Hematopoietic multipotent progenitor cell treated with erythropoietin and hydrocortisone succinate and interleukin-3 and kit ligand, for 15 days (in vitro differentiated cells): ENCODE data around the gene PGP.
"Not testable (repeated sequence)": the region's sequence is repeated elsewhere in the genome, so short reads cannot be mapped to it uniquely, and the experiment has no call there.

Experiments used
- DNase-seq: peaks from one replicate; pipeline ENCODE4 v3.0.0-alpha.2; 2015; ENCODE audit warnings: low spot score

The PGP gene

GRCh38 chr16:2223221-2223941 lies 8.7 kb upstream of the PGP start, which contains the start of gene E4F1:
Gene E4F1, plus strand, starts transcription at chr16:2223591. Its CDS starts 23 bp downstream, at chr16:2223614.
- DNase-seq = peak; percentile 100

DNA sequence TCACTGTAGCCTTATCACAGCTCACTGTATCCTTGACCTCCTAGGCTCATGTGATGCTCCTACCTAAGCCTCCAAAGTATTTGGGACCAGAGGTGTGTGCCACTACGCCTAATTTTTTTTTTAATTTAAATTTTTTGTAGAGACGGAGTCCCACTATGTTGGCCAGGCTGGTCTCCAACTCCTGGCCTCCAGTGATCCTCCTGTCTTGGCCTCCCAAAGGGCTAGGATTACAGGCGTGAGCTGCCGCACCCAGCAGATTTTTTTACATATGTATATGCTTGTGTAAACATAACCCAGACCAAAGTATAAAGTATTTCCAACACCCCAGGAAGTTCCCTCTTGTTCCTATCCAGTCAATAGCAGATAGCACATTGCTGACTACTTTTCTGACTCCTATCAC lies 1.7 kb upstream of the PGP start:
- no peak for DNase-seq

DNA sequence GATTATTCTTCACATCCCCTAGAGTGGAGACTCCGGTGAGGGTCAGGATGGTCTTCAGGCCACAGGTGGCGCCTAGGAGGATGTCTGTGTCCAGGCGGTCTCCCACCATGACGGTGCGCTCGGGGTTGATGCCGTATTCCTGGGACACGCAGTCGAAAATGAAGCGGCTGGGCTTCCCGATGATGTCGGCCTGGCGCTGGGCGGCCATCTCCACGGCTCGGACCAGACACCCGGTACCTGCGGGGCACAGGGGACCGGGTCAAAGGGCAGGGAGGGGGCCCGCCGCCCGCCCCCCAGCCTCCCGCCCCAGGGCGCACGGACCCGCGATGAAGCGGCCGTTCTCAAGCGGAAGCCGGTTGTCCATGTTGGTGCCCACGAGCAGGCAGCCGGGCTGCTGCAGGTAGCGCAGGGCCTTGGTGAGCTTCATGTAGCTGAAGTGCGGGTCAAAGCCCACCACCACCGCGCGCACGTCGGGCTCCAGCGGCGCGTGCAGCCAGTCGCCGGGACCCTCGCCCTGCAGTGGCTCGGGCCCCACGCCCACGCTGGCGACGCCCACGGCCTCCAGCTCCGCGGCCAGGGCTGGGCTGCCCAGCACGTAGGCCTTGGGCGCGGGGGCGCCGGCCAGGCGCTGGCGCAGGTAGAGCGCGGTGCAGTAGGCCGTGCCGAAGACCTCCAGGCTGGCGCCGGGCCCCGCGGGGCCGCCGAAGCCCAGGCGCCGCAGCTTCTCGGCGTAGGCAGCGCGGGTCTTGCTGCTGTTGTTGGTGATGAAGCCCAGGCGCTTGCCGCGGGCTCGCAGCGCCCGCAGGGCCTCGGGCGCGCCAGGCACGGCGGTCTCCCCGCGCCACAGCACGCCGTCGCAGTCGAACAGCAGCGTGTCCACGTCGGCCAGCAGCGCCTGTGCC lies 572 bp downstream of the PGP start:
- DNase-seq = no peak

DNA sequence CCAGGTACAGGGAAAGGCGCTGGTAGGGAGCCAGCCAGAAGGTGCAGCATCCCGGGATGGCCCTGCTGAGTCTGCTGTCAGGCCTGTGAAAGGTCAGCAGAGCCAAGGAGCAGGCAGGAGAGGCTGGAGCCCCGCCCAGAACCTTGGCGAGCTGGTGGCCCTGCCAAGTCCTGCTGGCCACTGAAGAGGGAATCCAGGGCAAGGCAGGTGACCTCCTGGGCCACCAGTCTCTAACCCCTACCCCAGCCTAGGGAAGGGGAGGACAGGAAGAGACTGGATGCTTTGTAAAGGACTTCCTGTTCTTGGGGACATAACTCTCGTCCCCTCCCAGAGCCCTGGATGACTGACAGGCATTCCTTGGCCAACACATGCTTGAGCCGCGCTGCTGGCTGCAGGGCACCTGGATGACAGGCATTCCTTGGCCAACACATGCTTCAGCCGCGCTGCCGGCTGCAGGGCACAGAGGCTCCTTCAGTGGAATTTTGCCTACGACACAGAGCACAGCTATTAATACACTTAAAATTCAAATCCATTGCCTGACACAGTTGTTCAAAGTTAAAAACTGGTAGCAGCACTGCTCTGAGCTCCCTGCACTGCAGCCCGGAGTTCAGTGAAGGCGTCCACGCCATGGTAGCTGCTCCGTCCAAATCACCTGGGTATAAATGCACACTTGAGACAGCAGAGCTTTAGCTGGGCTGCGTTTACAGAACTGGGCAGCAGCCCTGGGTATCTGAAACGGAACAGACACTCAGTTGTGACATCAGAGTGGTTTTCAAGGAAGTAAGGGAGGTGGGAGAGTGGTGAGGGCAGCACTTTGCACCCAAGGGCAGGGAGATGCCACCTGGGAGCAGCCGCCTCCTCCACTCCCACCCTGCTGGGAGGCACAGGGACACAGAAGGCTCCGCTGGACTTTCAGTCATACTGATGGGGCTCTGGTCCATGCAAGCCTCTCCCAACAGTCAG lies 2.0 kb downstream of the PGP start:
- DNase-seq = no peak

- DNase-seq = peak; percentile 12
These were observed 2.7 kb downstream of the PGP start for GRCh38 chr16:2211923-2212347.

DNA sequence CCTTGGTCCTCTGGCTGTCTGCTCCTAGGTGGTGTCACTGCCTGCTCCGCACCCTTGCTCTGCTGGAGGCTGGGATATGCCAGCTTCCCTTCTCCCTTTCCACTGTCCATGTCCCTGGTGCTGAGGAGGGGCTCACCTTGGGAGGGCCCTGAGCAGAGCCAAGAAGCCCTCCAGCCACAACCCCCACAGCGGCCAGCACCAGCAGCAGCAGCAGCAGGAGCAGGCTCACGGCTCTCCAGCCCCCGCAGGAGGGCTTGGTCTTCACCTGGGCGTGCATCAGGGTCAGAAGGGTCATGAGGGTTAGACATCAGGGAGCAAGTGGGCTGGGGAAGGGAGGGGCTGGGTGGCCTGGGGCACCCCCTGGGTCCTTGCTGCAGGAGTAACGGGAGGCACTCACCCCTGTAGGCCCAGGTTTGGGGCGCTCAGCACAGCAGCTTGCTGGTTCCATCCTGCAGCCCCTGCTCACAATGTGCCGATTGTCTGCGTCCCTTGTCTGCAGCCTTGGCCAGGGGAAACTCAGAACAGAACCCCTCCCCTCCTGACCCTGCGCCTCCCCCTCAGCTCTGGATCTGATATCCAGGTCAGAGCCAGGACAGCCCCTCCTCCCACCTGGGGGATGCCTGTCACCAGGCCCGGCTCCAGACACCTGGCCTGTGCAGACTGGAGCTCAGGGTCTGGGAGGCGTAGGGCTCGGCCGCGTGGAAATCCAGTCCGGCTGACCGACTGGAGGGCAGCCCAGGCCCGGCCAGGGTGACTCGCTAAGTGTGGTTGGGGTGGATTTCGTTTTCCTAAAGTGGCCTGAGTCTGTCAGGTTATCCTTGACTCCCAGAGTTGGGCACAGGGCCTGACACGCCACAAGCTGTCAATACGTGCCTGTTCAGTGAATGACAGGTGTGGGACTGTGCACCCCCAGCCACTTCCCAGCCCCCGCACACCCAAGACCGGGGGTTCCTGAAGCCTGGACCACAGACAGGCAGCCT lies 4.0 kb downstream of the PGP start, which contains the start of gene BRICD5:
Gene BRICD5, minus strand, starts transcription at position 478 of the 980 bp plus-strand sequence. Its CDS starts 30 bp downstream, at position 448.
- no peak for DNase-seq

- no peak for DNase-seq
These were observed 4.7 kb downstream of the PGP start for GRCh38 chr16:2210009-2210332.

DNA sequence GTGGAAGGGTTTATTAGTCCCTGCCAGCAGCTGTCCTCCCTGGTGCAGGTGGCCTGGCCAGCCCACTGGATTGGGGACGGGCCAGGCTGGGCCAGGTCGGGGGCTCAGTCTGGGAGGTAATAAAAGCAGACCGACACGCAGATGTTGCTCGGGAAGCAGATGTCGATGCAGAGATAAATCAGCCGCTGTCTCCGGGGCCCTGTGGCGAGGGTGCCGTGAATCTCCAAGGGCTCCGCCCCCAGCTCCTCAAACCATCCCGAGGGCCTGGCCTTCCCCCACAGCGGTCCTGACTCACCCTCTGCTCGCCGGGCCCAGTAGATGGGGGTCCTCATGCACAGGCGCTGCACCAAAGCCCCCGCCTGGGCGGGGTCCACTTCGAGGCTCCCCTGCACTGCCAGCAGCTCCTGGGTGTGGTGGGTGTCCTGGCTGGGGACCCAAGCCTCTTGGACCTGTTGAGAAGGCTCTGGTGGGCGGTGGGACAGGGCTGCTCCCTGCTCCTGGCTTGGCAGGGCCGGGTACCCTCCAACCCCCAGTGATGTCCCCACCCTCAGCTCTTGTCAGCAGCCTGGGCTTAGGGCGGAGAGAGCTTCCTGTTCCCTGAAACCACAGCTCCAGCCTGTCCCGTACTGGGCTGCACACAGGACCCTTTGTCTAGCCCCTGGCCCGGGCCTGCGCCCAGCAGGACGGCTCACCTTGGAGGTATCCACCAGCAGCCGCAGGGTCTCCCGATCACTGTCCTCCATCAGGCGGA lies 5.2 kb downstream of the PGP start:
- DNase-seq = no peak

DNA sequence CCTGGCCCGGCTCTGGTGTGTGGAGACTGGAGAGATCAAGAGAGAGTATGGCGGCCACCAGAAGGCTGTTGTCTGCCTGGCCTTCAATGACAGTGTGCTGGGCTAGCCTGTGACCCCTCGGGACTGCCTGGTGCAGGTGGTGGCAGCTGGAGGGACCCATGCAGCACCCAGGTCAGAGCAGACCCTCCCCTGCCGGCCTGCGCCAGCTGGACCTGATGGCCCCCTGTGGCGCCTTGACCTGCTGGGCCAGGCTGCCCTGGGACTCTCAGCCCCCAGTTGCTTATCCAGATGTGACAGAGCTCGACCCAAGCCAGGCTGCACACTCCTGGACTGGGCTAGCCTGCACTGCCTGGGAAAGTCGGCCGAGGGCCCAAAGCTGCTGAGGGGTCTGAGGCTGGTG lies 5.9 kb downstream of the PGP start:
- DNase-seq = no peak

DNA sequence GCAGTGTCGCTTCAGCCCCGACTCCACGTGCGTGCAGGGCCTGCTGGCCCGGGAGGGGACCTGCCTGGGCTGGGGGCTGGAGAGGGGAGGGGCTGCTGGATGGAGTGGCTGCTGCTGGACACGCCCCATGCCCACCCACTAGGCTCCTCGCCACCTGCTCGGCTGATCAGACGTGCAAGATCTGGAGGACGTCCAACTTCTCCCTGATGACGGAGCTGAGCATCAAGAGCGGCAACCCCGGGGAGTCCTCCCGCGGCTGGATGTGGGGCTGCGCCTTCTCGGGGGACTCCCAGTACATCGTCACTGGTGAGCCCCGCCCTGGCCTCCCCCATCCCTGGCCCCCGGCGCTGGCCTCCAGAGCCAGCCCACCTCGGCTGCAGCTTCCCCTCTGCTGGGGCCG lies 6.3 kb downstream of the PGP start:
- DNase-seq = no peak

- DNase-seq = no peak
These were observed 6.8 kb downstream of the PGP start for GRCh38 chr16:2207872-2208271.

- DNase-seq = no peak
These were observed 7.7 kb downstream of the PGP start for GRCh38 chr16:2206780-2207433.

DNA sequence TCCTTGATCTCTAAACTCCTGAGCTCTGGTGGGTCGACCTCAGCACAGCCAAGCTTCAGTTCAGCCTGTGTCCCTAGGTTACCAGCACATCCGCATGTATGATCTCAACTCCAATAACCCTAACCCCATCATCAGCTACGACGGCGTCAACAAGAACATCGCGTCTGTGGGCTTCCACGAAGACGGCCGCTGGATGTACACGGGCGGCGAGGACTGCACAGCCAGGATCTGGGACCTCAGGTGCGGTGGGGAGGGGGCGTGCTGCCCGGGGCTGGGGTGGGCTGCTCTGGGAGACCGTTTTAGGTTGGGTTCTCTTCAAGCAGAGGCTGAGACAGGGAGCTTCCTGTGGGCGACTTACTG lies 8.2 kb downstream of the PGP start:
- DNase-seq = no peak

GRCh38 chr16:2205967-2206313 lies 8.7 kb downstream of the PGP start:
- DNase-seq = no peak

DNA sequence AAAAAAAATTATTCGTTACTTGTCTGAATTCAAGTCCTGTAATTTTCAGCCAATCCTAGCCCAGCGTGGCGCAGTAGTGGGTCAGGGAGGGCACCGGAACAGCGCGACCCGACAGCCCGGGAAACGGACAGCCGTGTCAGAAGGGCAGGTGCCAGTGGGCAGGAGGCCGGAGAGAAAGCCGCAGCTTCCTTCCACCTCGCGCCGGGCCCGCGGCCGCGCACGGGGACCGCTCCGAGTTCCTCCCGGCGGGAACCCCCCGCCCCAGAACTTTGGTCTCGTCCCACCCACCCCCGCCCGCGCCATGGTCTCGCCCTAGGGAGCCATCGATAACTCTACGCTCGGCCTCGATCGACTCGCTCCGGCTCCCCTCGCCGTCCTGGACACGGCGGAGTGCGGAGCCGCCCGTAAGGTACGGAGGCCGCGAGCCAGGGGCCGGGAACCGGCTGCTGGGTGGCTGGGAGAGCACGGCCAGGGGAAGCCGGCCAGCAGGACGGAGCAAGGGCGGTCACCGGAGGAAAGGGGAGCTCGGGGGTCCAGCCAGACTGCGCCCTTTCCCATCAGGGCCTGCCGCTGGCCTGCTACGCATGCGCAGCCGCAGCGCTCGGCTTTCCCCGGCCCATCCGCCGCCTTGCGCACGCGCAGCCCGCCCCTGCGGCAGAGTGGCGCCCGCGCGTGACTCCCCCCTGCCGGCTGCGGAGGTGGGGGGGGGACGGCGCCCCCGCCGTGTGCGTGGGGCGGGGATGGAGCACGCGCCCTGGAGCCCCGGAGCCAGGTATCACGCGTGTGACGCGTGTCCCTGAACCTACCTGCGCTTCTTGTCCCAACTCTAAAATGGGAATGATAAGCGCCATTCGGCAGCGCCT lies 9.3 kb downstream of the PGP start, which contains the start of gene MLST8:
Gene MLST8, plus strand, starts transcription at position 351 of the 863 bp plus-strand sequence. CDS start 632 bp downstream, outside the sequence.
- peak; percentile 90 for DNase-seq

DNA sequence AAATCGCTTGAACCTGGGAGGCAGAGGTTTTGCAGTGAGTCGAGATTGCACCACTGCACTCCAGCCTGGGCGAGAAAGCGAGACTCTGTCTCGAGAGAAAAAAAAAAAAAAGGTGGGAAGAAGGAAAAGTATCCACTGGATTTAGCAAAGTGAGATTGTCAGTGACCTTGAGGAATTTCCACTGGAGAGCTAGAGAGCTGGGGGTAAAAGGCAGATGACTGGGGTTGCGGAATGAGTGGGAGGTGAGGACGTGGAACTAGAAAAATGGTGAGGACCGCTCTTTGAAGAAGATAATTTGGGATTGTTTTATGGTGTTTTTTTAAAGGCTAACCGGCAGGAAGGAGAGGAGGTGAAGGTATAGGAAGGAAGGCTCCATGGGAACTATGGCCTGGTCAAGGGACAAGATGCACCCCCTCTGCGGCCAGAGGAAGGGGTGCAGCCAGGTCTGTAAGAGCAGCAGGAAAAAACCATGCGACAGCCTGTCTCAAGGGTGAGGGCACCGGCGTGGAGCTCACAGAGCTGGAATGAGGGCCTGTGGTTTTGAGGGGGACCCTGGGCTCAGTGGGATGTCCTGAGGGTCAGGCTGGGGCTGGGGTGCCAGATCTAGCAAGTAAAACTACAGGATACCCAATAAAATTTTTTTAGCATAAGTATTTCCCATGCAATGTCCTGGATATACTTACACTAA lies 10.1 kb downstream of the PGP start:
- DNase-seq = no peak

- not testable (repeated sequence) for DNase-seq
These were observed 11.4 kb downstream of the PGP start for GRCh38 chr16:2203119-2203688.

DNA sequence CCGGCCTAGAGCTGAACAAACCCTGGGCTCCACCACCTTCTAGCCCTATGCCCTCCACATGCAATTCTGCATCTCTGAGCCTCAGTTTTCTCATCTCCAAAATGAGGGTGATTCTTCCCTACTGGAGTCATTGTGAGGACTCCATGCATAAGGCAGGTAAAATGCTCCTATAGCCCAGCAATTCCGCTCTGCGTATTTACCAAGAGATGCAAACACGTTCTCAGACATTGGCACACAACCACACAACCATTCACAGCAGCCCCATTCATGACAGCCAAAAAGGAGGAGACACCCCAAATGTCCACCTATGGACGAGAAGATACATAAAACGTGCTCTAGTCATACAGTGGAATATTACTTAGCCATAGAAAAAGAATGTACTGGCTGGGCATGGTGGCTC lies 14.3 kb downstream of the PGP start:
- no peak for DNase-seq
